ENCODE data around the gene FAM131B.

The FAM131B gene

DNA sequence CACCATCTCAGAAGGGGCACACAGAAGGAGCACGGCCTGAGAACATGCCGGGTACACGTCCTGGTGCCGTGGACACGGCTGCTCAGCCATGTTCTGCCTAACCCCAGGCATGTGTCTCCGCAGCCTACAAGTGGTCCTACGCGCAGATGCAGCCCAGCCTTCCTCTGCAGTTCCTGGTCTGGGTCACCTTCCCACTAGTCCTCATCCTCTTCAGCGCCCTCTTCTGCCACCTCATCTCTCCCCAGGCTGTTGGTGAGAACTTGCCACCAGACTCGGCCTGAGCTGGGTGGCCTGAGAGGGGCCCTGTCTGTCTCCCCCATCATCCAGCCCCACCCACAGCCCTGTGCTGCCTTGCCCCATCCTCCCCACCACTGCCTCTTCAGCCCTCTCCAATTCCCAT is 41.3 kb downstream of the FAM131B start:
- H3K4me3 ChIP-seq (ENCODE audit: low read length): no peak overlapping the region
- no peak for TF ChIP-seq CTCF (conservative IDR thresholded peaks at IDR 0.05; ENCODE audit: low read depth, low read length)
- DNase-seq (ENCODE audit: low read depth): no peak

DNA sequence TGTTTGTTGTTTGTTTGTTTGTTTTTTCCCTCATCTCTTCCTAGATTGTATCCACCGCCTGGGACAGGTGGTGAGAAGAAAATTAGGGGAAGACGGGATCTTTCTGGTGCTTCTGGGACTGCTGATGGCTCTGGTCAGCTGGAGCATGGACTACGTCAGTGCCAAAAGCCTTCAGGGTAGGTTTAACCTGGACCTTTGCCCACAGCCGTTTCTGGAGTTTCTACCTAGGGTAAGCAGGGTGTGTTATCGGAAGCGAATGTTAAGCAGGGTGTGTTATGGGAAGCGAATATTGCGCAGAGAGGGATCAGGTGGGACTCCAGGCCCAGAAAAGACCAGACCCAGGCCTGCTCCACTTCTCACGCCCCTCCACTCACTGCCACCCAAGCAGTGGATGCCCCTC is 41.9 kb downstream of the FAM131B start:
- no peak overlapping the region for H3K4me3 ChIP-seq (ENCODE audit: low read length)
- TF ChIP-seq CTCF (conservative IDR thresholded peaks at IDR 0.05; ENCODE audit: low read depth, low read length): no peak
- no peak for DNase-seq (ENCODE audit: low read depth)

DNA sequence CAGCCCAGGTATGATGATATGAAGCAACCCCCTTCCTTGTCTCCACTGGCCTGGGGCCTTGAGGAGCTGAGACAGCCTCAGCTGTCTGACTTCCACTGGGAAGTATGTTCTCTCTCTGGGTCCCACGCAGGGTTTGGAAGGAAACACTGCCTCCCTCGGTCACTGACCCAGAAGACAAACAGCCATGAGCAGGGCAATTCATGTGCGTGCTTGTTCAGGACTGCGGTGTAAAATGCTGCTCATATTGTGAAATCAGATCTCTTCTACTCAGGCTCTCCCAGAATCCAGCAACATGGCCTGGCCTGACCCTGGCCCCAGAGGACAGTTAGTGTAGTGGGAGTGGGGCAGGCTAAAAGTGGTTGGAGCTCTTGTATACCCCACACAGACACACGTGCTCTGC is 43.9 kb downstream of the FAM131B start:
- DNase-seq (ENCODE audit: low read depth): no peak
- no peak for TF ChIP-seq CTCF (conservative IDR thresholded peaks at IDR 0.05; ENCODE audit: low read depth, low read length)
- H3K4me3 ChIP-seq (ENCODE audit: low read length): no peak overlapping the region

- DNase-seq (ENCODE audit: low read depth): no peak
Measured at GRCh38 chr7:143316492-143316891, 46.0 kb downstream of the FAM131B start.

DNA sequence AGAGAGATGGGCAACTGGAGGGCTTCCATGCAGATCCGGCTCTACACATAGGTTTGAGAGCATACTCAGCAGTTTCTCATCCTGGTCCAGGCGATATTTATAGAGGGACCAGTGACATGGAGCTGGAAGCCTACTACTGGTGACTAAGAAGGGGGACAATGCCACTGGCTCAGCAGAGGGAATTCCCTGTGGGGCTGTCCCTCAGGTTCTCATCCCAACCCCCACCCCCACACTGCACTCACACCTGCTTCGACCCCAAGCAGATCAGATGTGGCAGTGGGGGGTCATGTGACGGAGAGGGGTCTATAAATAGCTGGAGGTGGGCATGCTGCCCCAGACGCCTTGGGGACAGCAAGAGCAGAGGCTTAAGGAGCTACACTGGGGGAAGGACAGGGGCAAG is 46.7 kb downstream of the FAM131B start, which contains the start of gene CLCN1:
Gene CLCN1, plus strand, starts transcription at position 336 of the 400 bp plus-strand sequence. CDS start 102 bp downstream, outside the sequence.
- no peak within 1 kb of the TSS for H3K4me3 ChIP-seq (ENCODE audit: low read length)
- no peak for TF ChIP-seq CTCF (conservative IDR thresholded peaks at IDR 0.05; ENCODE audit: low read depth, low read length)
- DNase-seq (ENCODE audit: low read depth): no peak

More at GRCh38 chr7:143316492-143316891, 46.0 kb downstream of the FAM131B start:
- H3K4me3 ChIP-seq (ENCODE audit: low read length): no peak overlapping the region
- no peak for TF ChIP-seq CTCF (conservative IDR thresholded peaks at IDR 0.05; ENCODE audit: low read depth, low read length)

- no peak for DNase-seq (ENCODE audit: low read depth)
- H3K4me3 ChIP-seq (ENCODE audit: low read length): no peak overlapping the region
Measured at GRCh38 chr7:143314127-143314526, 48.4 kb downstream of the FAM131B start.

More at GRCh38 chr7:143314127-143314526, 48.4 kb downstream of the FAM131B start:
- no peak for TF ChIP-seq CTCF (conservative IDR thresholded peaks at IDR 0.05; ENCODE audit: low read depth, low read length)

All from retinal pigment epithelial cell (primary cell).